Panc1 (cell line): ENCODE data around the gene CDK14. TPM values are rescaled to one million over a fixed set of nuclear protein-coding genes. Genes with fewer than 3 reads are reported as not detected.

Experiments
- ATAC-seq: fragments of 200-7000 bp; cut with Tn5 transposase; 2 replicates; pipeline ENCODE4 v1.9.1; 2020; ENCODE audit warnings: mild to moderate bottlenecking, moderate library complexity
- BruUV-seq: library from RNA; stranded (reverse); fragments of 400-500 nt; replicated peaks from 2 replicates; lab custom pipeline; 2021; lab: Mats Ljungman, UMichigan
- CTCF ChIA-PET: fragments of 300-600 bp; sonication (Branson Sonifier 250); formaldehyde crosslinking; loops from one replicate; lab custom pipeline; 2022; ENCODE audit warnings: antibody characterized with exemption; lab: Charles Lee
- POLR2A ChIA-PET: fragments of 300-600 bp; sonication (Branson Sonifier 250); formaldehyde crosslinking; loops from one replicate; lab custom pipeline; 2022; ENCODE audit warnings: antibody characterized with exemption; lab: Charles Lee
- DNase-seq: peaks from one replicate; pipeline ENCODE4 v3.0.0-alpha.2; 2010; ENCODE audit warnings: low read depth, low spot score
- H3K27ac ChIP-seq: 2 replicates; pipeline ENCODE4 v1.5.1; 2011; ENCODE audit warnings: mild to moderate bottlenecking, low read length, inconsistent platforms
- H3K27me3 ChIP-seq: fragments of 200-500 bp; sonication (Bioruptor generic); 2 replicates; pipeline ENCODE4 v1.6.0; 2014; ENCODE audit warnings: low read length, inconsistent platforms; ENCODE audit not compliant: control insufficient read depth, insufficient read depth
- H3K36me3 ChIP-seq: fragments of 200-500 bp; sonication (Bioruptor generic); 2 replicates; pipeline ENCODE4 v1.5.1; 2014; ENCODE audit warnings: inconsistent platforms, mild to moderate bottlenecking, low read length, moderate library complexity; ENCODE audit not compliant: control insufficient read depth, insufficient read depth
- H3K4me1 ChIP-seq: 2 replicates; pipeline ENCODE4 v1.5.1; 2011; ENCODE audit warnings: inconsistent platforms, mild to moderate bottlenecking, low read length, moderate library complexity; ENCODE audit not compliant: control insufficient read depth, insufficient read depth
- H3K4me3 ChIP-seq, 2 experiments: 2 replicates each; pipeline ENCODE4 v1.5.1; 2011 to 2012; ENCODE audit warnings: low read depth in 2 of 2, low read length in 2 of 2, mild to moderate bottlenecking in 2 of 2, inconsistent platforms in 1 of 2, moderate library complexity in 1 of 2
- H3K9me3 ChIP-seq: fragments of 200-500 bp; sonication (Bioruptor generic); 2 replicates; pipeline ENCODE4 v1.5.1; 2014; ENCODE audit warnings: low read depth, mild to moderate bottlenecking, inconsistent platforms, low read length, moderate library complexity; ENCODE audit not compliant: control insufficient read depth, insufficient read depth
- POLR2AphosphoS5 ChIP-seq: IDR thresholded peaks from 2 replicates; pipeline ENCODE4 v1.6.1; 2012; ENCODE audit warnings: mild to moderate bottlenecking, low read depth, low read length, moderate library complexity
- REST ChIP-seq, 2 experiments: IDR thresholded peaks; 2 replicates each; pipeline ENCODE4 v1.6.1; 2011 to 2012; ENCODE audit warnings: low read depth in 2 of 2, control low read depth in 1 of 2, low read length in 1 of 2, mild to moderate bottlenecking in 1 of 2, moderate library complexity in 1 of 2; ENCODE audit not compliant: insufficient read depth in 1 of 2
- SIN3A ChIP-seq: IDR thresholded peaks from 2 replicates; pipeline ENCODE4 v1.6.1; 2012; ENCODE audit warnings: low read depth, mild to moderate bottlenecking, low read length, moderate library complexity, borderline replicate concordance; ENCODE audit not compliant: insufficient read depth
- TCF7L2 ChIP-seq: IDR thresholded peaks from 2 replicates; pipeline ENCODE4 v1.6.1; 2011; ENCODE audit warnings: mild to moderate bottlenecking, low read depth, low read length, inconsistent platforms
- in situ Hi-C: cut with HindIII; loops from 2 replicates; pipeline ENCODE4 v1.10.0; 2016; ENCODE audit warnings: low sequenced_read_pairs, low pct_unique_long_range_greater_than_20kb
- intact Hi-C: fragments of 100-400 bp; cut with micrococcal nuclease; formaldehyde crosslinking; loops from one replicate; pipeline ENCODE4 v1.10.0; 2022; ENCODE audit not compliant: unreplicated experiment
- total RNA-seq: library from RNA; stranded (reverse); gene quantifications from one replicate; pipeline ENCODE4 v1.2.1, GENCODE V29; 2021; ENCODE audit not compliant: unreplicated experiment
- TF ChIP-seq, protein P1 (sequence below): fragments of 450-650 bp; IDR thresholded peaks from 2 replicates; pipeline ENCODE4 v1.5.1; 2017; ENCODE audit warnings: mild to moderate bottlenecking

The CDK14 gene
- total RNA-seq, 1 experiment from 2014 or later: 3.0 TPM

- DNase-seq (no peak), ATAC-seq (no peak)
- H3K4me3 ChIP-seq: no peak overlapping the region
- TF ChIP-seq REST (IDR thresholded peaks at IDR 0.05; ENCODE audit: insufficient read depth in 1 of 2, low read depth in 2 of 2, low read length in 1 of 2) (no peak), SIN3A (no peak), POLR2AphosphoS5 (no peak), TCF7L2 (no peak)
- TF ChIP-seq, protein P1, sequence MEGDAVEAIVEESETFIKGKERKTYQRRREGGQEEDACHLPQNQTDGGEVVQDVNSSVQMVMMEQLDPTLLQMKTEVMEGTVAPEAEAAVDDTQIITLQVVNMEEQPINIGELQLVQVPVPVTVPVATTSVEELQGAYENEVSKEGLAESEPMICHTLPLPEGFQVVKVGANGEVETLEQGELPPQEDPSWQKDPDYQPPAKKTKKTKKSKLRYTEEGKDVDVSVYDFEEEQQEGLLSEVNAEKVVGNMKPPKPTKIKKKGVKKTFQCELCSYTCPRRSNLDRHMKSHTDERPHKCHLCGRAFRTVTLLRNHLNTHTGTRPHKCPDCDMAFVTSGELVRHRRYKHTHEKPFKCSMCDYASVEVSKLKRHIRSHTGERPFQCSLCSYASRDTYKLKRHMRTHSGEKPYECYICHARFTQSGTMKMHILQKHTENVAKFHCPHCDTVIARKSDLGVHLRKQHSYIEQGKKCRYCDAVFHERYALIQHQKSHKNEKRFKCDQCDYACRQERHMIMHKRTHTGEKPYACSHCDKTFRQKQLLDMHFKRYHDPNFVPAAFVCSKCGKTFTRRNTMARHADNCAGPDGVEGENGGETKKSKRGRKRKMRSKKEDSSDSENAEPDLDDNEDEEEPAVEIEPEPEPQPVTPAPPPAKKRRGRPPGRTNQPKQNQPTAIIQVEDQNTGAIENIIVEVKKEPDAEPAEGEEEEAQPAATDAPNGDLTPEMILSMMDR: no peak
- CTCF ChIA-PET: no interaction called here
- BruUV-seq: no TSS peak
- POLR2A ChIA-PET: no interaction called here
- no peaks in the 10 kb centered on the region for H3K27me3 ChIP-seq
- H3K36me3 ChIP-seq: no peaks in the 10 kb centered on the region
- H3K4me1 ChIP-seq: no peaks in the 10 kb centered on the region
- no peaks in the 10 kb centered on the region for H3K9me3 ChIP-seq
- in situ Hi-C loops (no loop called here), intact Hi-C loops (no loop called here)
- no peak overlapping the region for H3K27ac ChIP-seq
These were observed 151.4 kb downstream of the CDK14 start for GRCh38 chr7:90747516-90747915.

DNA sequence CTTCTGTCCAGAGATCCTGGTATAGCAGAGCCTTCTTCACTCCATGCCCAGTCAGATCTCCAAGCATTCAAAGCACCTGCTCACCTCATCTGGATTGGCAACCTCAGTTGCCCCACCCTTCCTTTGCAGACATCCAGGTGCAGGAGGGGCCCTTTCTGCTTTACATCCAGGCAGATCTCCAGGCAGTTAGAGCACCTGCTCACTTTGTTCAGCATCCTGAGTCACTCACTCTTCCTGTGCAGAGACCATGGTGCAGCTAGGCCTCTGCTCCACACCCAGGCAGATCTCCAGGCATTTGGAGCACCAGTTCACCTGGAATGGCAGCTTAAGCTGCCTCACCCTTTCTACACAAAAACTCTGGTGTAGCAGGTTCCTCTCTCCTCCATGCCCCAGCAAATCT is 153.1 kb downstream of the CDK14 start:
- POLR2A ChIA-PET: no interaction called here
- TF ChIP-seq POLR2AphosphoS5: no peak
- TF ChIP-seq, protein P1: no peak
- no peak for TF ChIP-seq TCF7L2
- no peak for TF ChIP-seq SIN3A
- no peak for TF ChIP-seq REST (IDR thresholded peaks at IDR 0.05; ENCODE audit: insufficient read depth in 1 of 2, low read depth in 2 of 2, low read length in 1 of 2)
- Histone ChIP-seq H3K27me3 (no peaks in the 10 kb centered on the region), H3K4me1 (no peaks in the 10 kb centered on the region), H3K4me3 (no peak overlapping the region), H3K9me3 (no peaks in the 10 kb centered on the region), H3K36me3 (no peaks in the 10 kb centered on the region), H3K27ac (no peak overlapping the region)
- no peak for ATAC-seq
- in situ Hi-C loops: no loop called here
- DNase-seq: no peak
- CTCF ChIA-PET: no interaction called here
- intact Hi-C loops: no loop called here
- no TSS peak for BruUV-seq
